HG03139 (cell line): ENCODE data around the gene MICU2.

Source experiments
- ATAC-seq: cut with Tn5 transposase; IDR thresholded peaks from one replicate; pipeline ENCODE4 v1.9.1; 2021; ENCODE audit not compliant: unreplicated experiment

Gene MICU2

DNA sequence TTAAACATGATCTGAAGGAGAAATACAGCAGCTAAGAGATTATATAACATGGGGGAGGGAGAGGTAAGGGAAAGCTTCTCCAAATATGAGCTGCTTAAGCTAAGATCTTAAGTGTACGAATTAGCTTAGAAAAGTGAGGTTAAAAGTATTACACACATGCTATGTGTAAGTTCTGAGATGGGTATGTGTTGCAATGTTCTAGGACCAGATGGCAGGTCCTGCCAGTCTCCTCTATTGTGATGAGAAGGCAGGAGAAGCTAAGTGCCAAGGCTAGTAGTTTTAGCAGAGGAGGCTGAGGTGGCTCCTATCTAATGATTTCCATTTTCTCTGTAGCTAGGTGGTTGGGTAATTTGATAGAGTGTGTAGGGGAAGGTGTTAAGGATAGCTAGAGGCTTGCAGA, 57.6 kb downstream of the MICU2 start:
- ATAC-seq: no peak

DNA sequence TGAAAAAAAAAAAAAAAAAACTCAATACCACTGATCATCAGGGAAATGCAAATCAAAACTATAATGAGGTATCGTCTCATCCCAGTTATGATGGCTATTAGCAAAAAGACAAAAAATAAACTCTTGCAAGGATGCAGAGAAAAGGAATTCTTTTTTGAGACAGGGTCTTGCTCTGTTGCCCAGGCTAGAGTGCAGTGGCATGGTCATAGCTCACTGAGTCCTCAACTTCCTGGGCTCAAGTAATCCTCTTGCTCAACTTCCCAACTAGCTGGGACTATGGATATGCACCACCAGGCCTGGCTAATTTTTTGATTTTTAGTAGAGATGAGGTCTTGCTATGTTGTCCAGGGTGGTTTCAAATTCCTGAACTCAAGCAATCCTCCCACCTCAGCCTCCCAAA, 59.5 kb downstream of the MICU2 start:
- no peak for ATAC-seq

DNA sequence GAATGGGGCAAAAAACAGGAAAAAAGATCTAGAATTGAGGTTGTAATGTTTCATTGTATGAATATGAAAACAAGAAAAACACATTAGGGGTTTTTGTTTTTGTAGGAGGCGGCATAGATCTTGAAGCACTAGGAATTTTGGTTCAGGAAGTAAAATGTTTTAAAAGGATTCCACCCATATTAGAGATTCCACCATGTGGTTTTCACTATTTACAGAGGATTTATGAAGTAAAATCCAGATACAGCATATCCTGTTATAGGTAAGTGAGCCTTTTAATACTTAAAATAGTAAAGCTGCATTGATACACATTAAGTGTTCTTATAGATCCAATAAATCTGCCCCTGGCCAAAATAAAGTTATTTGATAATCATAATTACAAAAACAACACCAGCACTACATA, 61.4 kb downstream of the MICU2 start:
- no peak for ATAC-seq

DNA sequence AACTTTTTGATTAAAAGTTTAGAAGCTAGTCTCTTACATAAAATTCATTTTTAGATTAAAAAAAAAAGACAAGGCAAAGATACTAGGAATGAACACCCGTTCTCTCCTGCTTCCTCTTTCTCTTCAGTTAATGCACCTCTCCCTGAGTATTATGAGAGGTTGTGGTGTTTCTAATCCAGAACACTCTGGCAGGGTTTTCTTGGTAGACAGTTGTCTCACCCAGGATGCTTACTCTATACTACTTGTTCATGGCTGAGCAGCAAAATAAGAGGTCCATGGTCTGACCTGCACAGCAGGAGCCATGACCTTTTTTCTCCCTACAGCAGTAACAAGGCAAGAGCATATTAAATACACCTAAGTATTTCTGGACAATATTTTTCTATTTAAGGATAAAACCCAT, 62.0 kb downstream of the MICU2 start:
- ATAC-seq: no peak

DNA sequence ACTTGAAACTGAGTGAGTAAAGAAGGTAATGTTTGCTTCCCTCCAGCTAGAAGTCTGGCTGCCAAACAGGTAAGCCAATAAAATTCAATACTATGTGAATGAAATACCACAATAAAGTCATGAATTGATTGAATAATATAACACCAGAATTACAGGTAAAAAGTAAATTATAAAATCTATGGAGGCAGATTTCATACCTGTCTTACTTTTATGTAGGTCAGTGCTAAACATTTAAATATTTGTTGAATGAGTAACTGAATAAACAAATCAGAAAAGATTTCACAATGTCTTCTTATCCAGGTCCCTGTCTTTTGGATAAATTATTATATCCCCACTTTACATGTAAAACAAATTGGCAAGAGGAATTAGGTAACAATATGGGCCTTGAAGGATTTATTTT, 62.7 kb downstream of the MICU2 start:
- no peak for ATAC-seq

DNA sequence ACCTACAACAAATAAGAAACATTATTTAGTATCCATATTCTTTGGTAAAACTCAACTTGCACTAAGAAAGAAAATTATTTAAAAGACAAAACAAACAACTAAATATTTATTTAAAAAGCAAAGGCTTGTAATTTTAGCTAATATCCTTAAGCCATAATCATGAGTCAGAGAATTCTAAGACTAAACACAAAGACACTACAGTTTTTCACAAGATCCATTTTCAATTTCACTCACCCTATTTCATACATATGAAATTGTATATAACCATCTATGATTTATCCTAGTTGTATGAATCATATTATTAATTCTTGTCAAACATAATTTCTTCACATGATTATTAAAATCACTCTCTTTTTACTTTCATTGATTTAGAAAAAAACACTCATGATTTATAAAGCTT, 64.3 kb downstream of the MICU2 start:
- ATAC-seq: no peak

DNA sequence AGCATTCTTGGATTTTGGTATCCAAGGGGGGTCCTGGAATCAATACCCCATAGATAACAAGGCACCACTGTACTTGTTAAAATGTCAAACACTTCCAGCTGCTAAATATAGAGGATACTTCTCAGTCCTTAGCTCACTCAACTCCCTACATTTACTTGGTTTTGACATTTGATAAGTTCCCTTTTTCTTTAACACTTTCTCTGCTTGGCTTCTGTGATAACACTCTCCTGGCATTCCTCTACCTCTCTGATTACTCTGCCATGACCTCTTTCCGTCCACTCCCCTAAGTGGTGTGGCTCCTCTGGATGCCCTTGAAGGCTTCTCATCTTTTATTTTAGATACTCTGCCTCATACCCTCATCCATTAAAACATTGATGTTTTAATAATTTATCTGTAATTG, 65.2 kb downstream of the MICU2 start:
- ATAC-seq: no peak

DNA sequence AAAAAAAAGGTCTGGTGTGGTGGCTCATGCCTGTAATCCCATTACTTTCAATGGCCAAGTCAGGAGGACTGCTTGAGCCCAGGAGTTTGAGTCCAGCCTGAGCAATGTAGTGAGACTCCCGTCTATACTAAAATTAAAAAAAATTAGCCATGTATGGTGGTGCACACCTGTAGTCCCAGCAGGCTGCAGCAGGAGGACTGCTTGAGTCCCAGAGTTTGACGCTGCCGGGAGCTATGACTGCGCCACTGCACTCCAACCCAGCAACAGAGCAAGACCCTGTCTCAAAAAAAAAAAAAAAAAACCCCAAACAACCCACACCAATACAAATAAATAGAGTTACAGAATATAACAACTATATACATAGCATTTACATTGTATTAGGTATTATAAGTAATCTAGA, 65.7 kb downstream of the MICU2 start:
- no peak for ATAC-seq

DNA sequence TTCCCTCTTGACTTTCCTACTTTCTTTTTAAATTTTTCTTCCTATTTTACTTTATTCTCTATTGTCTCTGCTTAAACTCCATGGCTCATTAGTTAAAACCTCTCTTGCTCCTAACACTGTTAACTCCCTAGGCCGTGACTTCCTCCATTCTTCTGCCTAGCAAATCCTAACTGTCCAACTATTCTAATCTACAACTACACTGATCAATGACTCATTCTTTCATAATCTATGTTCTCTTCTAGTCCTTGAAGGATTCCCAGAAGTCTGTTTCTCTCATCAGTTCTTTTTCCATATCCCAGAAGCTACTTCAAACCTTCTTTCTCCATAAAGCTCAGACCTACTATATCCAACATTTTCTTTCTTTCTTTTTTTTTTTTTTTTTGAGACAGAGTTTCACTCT, 66.9 kb downstream of the MICU2 start:
- ATAC-seq: no peak

DNA sequence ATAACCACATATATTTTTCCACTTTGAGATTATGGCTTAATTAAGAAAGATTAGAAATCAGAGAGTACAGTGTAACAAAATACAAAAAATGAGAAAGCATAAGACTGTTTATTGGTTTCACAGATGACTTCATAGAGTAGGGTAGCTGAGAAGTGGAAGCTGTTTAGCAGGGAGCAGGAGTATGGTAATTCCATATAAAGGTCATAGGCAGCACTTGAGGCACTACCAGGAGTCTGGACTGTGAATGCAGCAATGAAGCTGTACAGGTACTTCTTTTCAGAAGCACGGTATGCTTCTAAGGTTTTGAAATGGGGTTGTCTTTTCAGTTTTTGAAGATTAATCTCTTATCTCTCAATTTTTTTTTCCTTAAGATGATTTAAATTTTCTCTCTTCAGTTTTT, 69.2 kb downstream of the MICU2 start:
- ATAC-seq: no peak

DNA sequence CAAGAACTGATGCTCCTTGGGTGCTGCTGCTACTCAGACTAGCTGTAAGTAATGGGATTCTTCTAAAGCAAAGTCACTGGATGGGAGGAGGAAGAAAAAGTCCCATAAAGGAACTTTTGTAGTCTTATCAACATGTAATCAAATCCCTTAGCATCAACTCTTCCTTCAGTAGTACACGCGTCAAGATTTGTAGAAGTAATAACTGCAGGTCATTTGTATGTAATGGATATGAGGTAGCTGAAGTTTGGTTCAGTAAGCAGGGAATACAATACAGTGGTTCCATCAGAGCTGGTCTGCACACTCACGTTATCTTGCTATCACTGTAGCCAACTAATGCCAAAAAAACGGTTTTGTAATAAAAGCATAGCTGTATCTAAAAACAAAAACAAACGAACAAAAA, 72.5 kb downstream of the MICU2 start:
- ATAC-seq: no peak

DNA sequence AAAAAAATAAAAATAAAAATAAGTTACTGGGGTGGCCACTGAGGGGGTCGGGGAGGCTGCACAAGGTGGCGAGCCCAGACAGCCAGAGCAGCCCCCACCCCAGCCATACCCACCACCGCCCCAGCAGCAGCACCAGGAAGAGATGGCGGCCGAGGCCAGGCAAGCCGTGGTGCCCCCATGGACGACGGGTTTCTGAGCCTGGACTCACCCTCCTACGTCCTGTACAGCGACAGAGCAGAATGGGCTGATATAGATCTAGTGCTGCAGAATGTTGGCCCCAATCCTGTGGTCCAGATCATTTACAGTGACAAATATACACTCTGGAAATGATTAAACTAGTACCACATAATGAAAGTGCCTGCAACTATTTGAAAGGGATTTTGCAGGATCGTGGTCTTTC, 73.3 kb downstream of the MICU2 start:
- ATAC-seq: no peak

DNA sequence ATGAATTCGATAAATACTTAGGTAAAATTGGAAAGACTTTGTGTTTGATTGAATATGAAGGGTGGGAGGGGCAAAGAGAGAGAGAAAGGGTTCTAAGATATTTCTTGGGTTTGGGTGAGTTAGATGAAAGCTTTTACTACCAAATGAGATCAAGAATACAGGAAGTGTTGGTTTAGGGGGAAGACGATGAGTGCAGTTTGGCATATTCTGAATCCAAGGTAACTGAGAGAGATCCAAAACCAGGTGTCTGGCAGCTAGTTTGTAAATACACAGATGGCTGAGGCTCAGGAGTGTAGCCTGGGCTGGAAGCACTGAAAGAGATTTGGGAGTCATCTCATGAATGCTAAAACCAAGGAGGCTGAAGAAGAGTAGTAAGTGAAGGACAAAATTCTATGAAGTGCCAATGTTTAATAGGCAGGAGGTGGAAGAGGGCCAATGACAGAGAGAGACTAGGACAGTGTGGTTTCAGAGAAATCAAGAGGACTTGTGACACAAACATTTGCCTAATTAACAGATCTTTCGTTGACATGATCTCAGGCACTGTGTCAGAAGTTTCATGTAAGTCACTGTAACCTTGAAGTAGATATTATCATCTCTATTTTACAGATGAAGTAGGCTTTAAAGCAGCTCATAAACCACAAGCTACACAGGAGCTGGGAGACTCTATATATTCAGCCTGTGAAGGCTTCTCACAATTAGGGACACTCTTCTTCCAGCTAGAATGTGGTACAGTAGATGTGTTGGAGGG, 74.7 kb downstream of the MICU2 start:
- ATAC-seq: no peak

DNA sequence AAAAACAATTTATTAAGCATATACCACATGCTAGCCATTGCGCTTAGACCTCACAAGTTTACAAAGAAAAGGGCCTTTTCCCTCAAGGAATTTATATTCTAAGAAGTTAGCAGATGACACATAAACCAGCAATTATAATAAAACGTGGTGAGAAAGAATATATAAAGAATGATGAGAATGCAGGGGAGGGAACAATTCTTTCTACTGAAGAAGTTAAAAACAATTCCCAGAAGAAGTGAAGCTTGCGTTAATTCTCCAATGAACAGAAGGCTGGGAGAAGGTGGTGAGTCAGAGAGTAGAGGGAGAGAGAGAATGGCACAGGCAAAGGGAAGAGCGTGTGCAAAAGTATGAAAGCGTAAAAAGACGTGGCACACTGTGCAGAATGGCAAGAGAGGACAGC, 75.4 kb downstream of the MICU2 start:
- no peak for ATAC-seq

DNA sequence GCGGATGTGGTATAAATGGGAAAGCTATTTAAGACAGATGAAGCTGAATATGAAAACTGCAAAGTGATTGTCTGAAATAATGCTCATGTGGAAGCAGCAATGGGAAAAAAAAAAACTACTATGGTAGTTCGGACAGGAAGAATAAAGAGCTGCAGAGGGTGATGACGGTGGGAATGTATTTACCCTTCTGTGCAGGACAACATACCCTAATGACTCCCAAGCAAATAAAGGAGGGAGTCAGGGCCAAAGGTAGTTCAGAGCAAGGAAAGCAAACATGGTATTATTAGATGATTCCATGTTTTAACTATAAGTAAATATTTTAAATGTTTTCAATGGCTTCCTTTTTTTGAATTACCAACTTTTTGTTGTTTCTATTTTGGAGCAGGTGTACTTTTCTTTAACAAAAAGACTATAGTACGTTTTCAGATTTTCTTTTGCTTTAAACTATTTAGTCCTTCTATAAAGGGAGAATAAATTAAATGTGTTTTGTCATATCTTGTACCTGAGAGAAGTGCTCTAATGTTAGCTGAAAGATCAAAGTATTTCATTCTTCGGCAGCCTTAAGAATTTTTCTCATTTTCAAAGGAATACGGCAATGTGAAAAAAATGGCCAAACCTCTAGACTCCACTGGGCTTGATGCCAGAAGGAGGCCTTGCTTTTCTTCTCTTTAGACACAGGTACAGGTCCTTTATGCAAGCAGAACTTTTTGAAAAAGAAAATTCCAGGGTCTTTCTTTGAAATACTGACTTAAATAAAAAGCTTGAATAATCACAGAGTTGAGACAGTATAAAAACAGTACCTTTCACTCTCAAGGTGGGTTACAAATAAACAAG, 77.0 kb downstream of the MICU2 start:
- no peak for ATAC-seq

DNA sequence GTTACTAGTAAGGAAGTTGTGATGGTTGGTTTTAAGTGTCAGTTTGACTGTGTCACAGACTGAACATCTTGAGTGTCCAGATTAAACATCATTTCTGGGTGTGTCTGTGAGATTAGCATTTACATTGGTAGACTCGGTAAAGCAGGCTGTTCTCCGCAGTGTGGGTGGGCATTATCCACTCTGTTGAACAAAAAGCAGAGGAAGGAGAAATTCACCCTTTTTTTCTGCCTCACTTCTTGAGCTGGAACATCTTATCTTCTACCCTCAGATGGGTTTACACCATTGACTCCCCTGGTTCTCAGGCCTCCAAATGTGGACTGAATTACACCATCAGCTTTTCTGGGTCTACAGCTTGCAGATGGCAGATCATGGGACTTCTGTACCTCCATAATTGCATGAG, 81.1 kb downstream of the MICU2 start:
- ATAC-seq: no peak

DNA sequence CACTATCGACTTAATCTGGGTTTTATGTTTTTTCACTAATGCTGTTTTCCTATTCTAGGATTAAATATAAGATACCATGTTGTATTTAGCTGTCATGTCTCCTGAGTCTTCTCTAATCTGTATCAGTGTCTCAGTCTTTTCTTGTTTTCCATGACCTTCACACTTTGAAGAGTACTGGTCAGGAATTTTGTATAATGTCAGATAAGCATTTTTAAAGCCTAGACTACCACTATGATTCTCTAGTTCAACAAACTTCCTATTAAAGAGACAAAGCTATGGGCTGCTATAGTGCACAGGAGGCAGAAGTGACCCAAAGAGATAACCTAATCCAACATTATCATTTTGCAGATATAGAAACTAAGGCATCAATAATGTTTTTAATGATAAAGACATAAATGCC, 81.8 kb downstream of the MICU2 start:
- ATAC-seq: no peak

DNA sequence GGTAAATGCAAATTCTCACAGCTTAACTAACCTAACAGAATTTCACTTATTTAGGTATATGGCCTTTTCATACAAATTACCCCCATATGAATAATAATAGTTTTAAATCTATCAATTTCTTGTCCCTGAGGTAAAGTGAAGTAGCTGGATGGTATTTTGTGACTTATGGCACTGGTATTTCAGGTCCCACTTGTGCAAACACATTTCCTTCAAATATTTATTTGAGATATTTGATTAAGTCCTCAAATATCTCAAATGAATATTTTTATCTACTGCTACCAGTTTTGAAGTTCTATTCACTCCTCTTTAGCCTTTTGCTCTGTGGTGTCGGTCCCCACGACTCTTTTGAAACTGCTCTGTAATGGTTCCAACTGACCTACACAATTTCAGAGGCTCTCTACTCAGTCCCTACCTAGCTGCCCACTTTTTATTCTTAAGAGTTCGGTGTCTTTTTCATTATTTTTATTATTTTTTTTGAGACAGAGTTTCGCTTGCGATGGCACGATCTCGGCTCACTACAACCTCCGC, 85.3 kb downstream of the MICU2 start:
- ATAC-seq: no peak

DNA sequence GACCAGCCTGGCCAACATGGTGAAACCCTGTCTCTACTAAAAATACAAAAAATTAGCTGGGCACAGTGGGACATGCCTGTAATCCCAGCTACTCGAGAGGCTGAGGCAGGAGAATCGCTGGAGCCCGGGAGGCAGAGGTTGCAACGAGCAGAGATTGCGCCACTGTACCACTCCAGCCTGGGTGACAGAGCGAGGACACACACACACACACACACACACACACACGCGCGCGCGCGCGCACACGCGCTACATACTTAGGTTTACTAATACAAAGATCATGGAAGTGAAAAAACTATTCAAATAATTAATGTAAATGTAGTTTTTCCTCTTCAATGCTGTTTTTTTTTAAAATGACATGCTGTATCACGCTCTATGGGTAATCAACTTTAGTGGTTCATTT, 86.4 kb downstream of the MICU2 start:
- no peak for ATAC-seq

DNA sequence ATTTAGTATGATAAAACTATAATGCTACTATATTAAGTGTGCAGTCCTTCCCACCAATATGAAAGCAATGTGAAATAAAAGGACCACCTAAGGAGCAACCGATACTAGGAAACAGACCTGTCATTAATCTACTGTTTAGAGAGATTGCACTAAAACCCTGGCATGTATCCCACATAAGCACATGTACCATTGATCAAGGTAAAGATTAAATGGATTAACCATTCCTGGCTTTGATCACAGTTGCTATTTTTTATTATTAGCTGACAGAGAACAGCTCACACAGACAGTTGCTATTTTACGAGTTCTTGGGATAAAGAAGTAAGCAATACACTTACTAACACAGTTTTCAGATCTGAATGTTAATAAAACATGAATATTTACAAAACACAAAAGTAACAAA, 87.2 kb downstream of the MICU2 start:
- ATAC-seq: no peak

DNA sequence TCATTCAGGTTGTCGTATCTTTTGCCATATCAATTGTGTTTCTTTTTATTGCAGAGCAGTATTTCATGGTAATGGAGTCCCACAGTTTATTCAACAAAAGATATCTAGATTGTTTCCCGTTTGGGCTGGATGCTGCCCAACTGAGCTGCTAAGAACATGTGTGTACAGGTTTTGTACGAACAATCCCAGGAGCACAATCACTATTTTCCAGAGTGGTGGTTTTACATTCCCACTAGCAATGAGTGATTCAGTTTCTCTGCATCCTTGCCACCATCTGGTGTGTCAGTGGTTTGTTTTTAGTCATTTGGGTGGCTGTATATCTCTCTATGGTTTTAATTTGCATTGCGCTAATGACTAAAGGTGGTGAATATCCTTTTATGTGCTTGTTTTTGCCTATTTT, 92.1 kb downstream of the MICU2 start:
- ATAC-seq: no peak

DNA sequence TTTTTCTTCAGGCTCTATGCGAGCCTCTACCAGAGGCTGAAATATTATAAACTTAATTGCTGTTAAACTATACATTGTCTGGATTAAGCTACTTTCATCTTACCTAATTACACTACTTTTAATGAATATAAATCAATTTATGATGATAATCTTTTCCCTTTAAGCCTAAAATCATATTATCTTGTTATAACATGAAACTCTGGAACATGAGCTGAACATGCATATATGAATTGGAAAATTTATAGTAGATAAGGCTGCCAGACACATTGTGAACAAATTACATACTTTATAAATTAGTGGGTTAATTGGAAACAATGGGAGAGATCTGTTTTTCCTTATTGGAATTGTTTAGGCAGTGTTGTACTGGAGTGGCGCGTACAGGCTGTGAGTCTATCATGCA, 99.6 kb downstream of the MICU2 start:
- ATAC-seq: no peak
